HG02884 (cell line): Measurements from ENCODE around the gene ZBTB12.
"Not testable (repeated sequence)": the region's sequence is repeated elsewhere in the genome, so short reads cannot be mapped to it uniquely, and the experiment has no call there.

Experiments used
- ATAC-seq: cut with Tn5 transposase; IDR thresholded peaks from one replicate; pipeline ENCODE4 v1.9.1; 2021; ENCODE audit warnings: mild to moderate bottlenecking, moderate library complexity; ENCODE audit not compliant: unreplicated experiment

The ZBTB12 gene

GRCh38 chr6:31901953-31902643, at the start of gene ZBTB12:
ZBTB12 (minus strand) TSS chr6:31902086; CDS start chr6:31901305, 781 bp downstream.
- peak; percentile 39 for ATAC-seq

- ATAC-seq, result no peak
These were observed 48.2 kb upstream of the ZBTB12 start for GRCh38 chr6:31949926-31950548.

DNA sequence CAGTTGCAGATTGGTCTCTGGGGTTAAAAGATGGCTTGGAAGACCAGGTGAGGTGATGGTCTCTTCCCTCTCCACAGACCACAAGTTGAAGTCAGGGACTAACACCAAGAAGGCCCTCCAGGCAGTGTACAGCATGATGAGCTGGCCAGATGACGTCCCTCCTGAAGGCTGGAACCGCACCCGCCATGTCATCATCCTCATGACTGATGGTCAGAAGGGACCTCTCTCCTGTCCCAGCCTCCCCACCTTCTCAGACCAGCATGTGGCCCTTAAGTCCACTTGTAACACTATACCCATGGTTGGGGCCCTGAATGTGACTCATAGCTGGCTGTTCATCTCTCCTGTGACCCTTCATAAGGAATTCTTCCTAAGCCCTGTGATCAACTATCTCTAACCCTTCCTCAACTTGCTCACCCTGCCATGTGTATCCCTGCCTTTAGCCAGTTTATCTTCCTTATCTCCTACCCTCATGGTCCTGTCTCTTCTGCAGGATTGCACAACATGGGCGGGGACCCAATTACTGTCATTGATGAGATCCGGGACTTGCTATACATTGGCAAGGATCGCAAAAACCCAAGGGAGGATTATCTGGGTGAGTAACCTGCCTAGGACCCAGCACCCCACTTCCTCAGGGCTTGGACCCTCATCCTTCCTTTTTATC, 47.0 kb upstream of the ZBTB12 start:
- ATAC-seq, result no peak

GRCh38 chr6:31948306-31948705, 46.4 kb upstream of the ZBTB12 start:
- no peak for ATAC-seq

DNA sequence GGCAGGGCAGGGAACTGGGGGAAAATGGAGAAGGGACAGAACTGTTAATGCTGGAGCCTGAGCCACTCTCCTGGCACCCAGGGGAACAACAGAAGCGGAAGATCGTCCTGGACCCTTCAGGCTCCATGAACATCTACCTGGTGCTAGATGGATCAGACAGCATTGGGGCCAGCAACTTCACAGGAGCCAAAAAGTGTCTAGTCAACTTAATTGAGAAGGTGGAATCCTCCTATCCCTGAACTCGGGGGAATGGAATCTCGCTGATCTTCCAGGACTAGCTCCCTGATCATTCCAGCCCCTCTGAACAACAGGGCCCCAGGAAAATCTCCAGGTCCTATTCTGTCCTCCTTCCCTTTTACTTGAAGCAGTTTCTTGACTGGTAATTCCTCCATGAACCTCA, 46.0 kb upstream of the ZBTB12 start:
- ATAC-seq, result no peak

DNA sequence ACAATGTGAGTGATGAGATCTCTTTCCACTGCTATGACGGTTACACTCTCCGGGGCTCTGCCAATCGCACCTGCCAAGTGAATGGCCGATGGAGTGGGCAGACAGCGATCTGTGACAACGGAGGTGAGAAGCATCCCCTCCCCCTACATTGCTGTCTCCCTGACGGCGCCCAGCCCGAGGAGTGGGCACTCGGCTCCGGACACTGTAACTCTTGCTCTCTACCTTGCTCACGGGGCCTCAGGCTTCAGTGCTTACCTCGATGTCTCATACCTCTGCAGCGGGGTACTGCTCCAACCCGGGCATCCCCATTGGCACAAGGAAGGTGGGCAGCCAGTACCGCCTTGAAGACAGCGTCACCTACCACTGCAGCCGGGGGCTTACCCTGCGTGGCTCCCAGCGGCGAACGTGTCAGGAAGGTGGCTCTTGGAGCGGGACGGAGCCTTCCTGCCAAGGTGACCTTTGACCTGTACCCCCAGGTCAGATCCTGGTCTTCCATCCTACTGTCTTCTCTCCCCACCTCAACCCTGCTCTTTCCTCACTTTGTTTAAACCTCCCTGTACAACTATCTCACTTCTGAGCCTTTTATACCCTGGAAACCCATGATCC, 45.3 kb upstream of the ZBTB12 start:
- ATAC-seq, result no peak

DNA sequence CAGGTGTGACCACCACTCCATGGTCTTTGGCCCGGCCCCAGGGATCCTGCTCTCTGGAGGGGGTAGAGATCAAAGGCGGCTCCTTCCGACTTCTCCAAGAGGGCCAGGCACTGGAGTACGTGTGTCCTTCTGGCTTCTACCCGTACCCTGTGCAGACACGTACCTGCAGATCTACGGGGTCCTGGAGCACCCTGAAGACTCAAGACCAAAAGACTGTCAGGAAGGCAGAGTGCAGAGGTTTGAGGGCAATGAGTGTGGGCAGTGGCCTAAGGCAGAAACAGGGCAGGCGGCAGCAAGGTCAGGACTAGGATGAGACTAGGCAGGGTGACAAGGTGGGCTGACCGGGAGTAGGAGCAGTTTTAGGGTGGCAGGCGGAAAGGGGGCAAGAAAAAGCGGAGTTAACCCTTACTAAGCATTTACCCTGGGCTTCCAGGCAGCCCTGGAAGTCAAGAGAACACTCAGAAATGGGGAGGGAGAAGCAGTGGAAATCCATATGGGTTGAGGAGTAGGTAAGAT, 44.5 kb upstream of the ZBTB12 start:
- no peak for ATAC-seq

- no peak for ATAC-seq
These were observed 43.9 kb upstream of the ZBTB12 start, which contains the start of gene CFB for GRCh38 chr6:31945507-31946369. CFB (plus strand) TSS chr6:31946095; CDS start chr6:31946222, 127 bp downstream.

GRCh38 chr6:31945154-31945506, 43.2 kb upstream of the ZBTB12 start:
- no peak for ATAC-seq

DNA sequence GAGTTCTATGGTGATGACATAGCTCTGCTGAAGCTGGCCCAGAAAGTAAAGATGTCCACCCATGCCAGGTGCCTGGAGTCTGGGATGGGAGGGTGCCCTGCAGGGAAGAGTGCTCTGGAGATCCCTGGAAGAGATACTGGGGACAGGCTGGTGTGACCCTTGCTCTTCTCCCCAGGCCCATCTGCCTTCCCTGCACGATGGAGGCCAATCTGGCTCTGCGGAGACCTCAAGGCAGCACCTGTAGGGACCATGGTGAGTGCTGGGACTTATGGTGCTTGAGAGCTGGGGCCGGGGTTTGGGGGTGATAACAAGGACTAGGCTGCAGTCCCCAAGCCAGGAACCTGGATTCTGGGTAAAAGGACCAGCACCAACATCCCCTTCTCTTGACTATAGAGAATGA, 41.9 kb upstream of the ZBTB12 start:
- no peak for ATAC-seq

DNA sequence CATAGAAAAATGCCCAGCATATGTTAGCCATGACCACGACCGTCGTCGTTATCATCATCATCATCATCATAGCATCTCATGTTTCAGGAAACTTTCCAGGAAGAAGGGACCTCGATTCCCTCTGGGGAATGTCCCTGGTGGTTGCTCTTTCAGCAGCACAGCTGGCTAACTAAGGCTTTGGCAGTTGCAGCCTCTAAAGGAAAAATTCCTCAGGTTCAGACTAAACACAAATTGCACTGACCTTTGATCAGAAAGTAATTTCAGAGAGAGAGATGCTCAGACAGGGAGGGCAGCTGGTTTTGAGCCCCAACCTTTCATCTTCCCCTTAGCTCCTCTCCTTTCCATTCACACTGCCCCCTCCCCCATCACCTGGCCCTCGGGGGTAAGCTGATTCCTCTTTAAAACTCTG, 38.4 kb upstream of the ZBTB12 start:
- no peak for ATAC-seq

DNA sequence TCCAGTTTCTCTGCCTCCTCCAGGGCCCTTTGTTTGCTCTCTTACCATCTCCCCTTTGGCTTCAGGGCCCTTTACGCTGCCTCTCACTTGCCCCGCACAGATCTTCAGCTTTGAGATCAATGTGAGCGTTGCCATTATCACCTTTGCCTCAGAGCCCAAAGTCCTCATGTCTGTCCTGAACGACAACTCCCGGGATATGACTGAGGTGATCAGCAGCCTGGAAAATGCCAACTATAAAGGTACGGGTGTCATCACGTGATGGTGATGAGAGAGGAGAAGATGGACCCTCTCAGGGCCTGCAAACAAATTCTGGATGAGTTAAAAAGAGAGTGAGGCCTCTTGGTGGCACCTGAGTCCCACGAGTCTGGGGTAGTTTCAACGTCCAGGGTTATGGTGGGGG, 33.9 kb upstream of the ZBTB12 start:
- ATAC-seq, result no peak

- ATAC-seq, result no peak
These were observed 33.1 kb upstream of the ZBTB12 start for GRCh38 chr6:31935021-31935420.

GRCh38 chr6:31933537-31933936, 31.7 kb upstream of the ZBTB12 start:
- ATAC-seq, result no peak

- ATAC-seq, result not testable (repeated sequence)
These were observed 30.3 kb upstream of the ZBTB12 start for GRCh38 chr6:31932137-31932536.

GRCh38 chr6:31930962-31931361, 29.1 kb upstream of the ZBTB12 start:
- no peak for ATAC-seq

DNA sequence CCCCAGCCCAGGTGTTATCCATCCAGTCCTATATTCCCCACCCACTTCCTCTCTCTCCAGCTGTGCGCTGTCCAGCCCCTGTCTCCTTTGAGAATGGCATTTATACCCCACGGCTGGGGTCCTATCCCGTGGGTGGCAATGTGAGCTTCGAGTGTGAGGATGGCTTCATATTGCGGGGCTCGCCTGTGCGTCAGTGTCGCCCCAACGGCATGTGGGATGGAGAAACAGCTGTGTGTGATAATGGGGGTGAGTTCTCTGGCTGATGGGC, 26.7 kb upstream of the ZBTB12 start:
- ATAC-seq, result no peak

GRCh38 chr6:31927863-31928671, 26.2 kb upstream of the ZBTB12 start:
- no peak for ATAC-seq

- no peak for ATAC-seq
These were observed 25.5 kb upstream of the ZBTB12 start, which contains the start of gene C2 for GRCh38 chr6:31927242-31927862. C2 (plus strand) TSS chr6:31927717; CDS start chr6:31927753, 36 bp downstream.
